Superior temporal gyrus (tissue), 1 donor: ENCODE data around the gene WFDC11.
"Not testable (repeated sequence)": the region's sequence is repeated elsewhere in the genome, so short reads cannot be mapped to it uniquely, and the experiment has no call there.

Experiments
- DNase-seq: peaks from one replicate; pipeline ENCODE4 v3.0.0-alpha.2; 2016; ENCODE audit errors: extremely low spot score

WFDC11 gene

DNA sequence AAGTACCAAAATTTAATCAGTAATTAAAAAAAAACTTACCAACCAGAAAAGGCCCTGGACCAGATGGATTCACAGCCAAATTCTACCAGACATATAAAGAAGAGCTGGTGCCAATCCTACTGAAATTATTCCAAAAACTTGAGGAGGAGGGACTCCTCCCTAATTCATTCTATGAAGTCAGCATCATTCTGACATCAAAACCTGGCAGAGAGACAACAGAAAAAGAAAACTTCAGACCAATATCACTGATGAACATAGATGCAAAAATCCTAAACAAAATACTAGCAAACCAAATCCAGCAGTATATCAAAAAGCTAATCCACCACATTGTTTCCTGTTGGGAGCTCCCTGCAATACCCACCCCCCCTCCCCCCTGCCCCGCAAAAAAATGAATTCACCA lies at the start of gene WFDC11:
Gene WFDC11, minus strand, starts transcription at position 101 of the 400 bp plus-strand sequence. CDS start 19,639 bp downstream, outside the sequence.
- DNase-seq: no peak

DNA sequence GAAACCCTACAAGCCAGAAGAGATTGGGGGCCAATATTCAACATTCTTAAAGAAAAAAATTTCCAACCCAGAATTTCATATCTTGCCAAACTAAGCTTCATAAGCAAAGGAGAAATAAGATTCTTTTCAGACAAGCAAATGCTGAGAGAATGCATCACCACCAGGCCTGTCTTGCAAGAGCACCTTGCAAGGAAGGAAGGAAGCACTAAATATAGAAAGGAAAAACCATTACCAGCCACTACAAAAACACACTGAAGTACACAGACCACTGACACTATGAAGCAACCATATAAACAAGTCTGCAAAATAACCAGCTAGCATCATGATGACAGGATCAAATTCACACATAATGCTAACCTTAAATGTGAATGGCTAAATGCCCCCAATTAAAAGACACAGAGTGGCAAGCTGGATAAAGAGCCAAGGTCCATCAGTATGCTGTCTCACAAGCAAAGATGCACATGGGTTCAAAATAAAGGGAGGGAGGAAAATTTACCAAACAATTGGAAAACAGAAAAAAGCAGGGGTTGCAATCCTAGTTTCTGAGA lies 46.2 kb upstream of the WFDC11 start:
- DNase-seq: not testable (repeated sequence)

DNA sequence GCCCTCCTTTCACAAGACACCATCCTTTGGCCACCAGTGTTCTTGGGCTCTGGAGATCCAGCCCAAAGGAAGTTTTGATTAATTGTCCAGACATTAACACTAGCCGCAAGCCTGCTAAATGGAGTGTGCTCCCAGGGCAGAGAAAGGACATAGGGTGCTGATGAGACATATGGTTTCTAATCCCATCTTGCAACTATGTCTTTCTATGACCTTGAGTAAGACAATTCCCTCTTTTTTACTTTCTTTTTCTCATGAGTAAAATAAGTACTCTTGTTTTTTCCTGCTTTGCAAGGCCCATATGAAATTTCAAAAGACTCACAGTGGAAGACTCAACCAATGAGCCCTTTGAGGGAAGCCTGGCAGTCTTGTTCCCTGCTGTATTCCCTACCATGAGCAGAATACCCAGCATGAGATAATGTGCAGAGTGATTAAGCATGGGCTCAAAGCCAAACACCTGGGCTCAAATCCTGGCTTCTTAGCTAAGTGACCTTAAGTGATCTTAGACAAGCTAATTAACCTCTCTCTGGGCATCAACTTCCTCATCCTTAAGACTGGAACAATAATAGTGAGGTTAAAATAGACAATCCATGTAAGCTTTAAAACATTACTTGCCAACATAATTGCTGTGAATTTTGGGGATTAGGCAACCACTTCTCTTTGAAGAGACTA lies 35.1 kb upstream of the WFDC11 start, which contains the start of gene WFDC10B:
Gene WFDC10B, minus strand, starts transcription at position 51 of the 669 bp plus-strand sequence. CDS start 19,027 bp downstream, outside the sequence.
- no peak for DNase-seq

DNA sequence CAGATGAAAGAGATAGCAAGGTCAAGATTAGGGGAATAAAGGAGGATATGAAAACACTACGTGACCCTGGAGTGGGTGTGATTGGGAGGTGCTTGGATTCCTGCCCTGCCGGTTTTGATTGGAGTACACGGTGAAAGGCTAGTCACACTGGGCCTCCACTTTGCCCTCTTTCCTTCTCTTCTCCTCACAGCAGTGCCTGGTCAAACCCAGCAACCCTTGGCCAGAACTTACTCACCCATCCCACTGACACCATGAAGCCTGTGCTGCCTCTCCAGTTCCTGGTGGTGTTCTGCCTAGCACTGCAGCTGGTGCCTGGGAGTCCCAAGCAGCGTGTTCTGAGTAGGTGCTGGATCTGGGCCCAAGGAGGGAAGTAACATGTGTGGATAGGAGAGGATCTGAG lies 31.8 kb upstream of the WFDC11 start, which contains the start of gene WFDC13:
Gene WFDC13, plus strand, starts transcription at position 166 of the 400 bp plus-strand sequence. Its CDS starts 86 bp downstream, at position 252.
- DNase-seq: no peak

DNA sequence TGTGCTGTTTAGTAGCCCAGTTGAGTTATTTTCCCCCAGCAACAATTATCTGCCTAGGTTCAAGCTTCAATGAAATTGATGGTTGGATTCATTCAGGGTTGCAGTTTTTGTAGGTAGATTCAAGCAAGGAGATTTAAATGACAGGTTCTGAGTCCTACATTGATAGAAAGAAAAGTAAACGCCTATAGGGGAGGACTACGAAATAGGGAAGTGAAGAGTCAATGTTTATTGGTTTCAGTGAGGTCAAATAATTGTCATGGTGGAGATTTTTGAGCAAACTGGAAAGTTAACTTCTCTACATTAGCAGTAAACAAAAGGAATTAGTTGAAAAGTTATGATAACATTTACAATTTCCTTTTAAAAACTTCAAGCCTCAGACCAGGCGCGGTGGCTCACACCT lies 31.1 kb upstream of the WFDC11 start:
- no peak for DNase-seq

DNA sequence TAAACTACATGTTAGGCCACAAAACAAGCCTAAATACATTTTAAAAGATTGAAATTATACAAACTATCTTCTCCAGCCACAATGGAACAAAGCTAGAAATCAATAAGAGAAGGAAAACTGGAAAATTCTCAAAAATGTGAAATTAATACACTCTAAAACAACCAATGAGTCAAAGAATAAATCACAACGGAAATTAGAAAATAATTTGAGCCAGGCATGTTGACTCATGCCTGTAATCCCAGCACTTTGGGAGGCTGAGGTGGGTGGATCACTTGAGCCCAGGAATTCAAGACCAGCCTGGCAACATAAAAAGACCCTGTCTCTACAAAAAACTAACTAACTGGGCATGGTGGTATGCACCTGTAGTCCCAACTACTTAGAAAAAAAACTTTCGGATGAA lies 25.5 kb upstream of the WFDC11 start:
- DNase-seq: no peak

DNA sequence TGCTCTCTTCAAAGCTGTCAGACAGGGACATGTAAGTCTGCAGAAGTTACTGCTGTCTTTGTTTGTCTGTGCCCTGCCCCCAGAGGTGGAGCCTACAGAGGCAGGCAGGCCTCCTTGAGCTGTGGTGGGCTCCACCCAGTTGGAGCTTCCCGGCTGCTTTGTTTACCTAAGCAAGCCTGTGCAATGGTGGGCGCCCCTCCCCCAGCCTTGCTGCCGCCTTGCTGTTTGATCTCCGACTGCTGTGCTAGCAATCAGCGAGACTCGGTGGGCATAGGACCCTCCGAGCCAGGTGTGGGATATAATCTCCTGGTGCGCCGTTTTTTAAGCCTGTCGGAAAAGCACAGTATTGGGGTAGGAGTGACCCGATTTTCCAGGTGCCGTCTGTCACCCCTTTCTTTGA lies 23.3 kb upstream of the WFDC11 start:
- not testable (repeated sequence) for DNase-seq

DNA sequence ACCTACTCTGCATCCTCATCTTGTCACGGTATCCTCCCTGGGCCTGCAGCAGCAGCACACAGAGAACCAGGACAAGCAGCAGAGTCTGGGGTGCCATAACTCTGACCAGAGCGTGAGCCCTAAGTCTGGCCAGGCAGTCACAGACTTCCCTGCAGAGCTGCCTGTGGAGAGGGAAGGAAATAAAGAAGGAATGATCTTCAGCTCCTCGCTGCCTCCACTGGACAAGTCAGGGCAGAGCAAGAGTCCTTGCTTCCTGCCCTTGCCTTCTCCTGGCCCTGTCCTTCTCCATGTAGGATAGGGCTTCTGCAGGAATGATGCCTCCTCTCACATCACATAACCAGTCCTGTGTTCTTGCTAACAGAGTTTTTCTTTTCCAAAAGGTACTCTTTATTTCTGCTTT lies 15.9 kb upstream of the WFDC11 start:
- no peak for DNase-seq

DNA sequence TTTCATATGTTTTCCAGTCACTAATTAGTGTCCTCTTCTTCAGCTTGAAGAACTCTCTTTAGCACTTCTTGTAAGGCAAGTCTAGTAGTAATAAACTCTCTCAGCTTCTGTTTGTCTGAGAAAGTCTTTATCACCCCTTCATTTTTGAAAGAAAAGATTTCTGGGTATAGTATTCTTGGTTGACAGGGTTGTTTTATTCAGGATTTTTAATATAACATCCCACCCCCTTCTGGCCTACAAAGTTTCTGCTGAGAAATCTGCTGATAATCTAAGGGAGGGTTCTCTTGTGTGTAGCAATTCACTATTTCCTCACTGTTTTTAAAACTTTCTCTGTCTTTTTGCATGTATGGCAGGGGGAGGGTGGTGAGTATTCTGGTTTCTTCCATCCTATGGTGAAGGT lies 9.6 kb upstream of the WFDC11 start:
- no peak for DNase-seq

DNA sequence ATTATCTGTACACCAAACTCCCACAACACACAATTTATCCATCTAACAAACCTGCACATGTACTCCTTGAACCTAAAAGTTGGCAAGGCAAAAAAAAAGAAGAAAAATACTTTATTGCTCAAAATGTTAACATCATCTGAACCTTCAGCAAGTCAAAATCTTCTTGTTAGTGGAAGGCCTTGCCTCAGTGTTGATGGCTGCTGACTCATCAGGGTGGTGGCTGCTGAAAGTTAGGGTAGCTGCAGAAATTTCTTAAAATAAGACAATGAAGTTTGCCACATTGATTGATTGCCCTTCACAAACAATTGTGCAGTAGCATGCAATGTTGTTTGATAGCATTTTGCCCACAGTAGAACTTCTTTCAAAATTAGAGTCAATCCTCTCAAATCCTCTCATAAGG lies 2.7 kb upstream of the WFDC11 start:
- no peak for DNase-seq

DNA sequence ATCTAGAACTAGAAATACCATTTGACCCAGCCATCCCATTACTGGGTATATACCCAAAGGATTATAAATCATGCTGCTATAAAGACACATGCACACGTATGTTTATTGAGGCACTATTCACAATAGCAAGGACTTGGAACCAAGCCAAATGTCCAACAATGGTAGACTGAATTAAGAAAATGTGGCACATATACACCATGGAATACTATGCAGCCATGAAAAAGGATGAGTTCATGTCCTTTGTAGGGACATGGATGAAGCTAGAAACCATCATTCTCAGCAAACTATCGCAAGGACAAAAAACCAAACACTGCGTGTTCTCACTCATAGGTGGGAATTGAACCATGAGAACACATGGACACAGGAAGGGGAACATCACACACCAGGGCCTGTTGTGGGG lies 13.0 kb downstream of the WFDC11 start:
- DNase-seq: not testable (repeated sequence)

DNA sequence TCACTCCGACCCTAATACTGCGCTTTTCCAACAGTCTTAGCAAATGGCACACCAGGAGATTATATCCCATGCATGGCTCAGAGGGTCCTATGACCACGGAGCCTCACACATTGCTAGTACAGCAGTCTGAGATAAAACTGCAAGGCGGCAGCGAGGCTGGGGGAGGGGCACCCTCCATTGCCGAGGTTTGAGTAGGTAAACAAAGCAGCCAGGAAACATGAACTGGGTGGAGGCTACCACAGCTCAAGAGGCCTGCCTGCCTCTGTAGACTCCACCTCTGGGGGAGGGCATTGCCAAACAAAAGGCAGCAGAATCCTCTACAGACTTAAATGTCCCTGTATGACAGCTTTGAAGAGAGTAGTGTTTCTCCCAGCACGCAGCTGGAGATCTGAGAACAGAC lies 18.3 kb downstream of the WFDC11 start:
- not testable (repeated sequence) for DNase-seq

DNA sequence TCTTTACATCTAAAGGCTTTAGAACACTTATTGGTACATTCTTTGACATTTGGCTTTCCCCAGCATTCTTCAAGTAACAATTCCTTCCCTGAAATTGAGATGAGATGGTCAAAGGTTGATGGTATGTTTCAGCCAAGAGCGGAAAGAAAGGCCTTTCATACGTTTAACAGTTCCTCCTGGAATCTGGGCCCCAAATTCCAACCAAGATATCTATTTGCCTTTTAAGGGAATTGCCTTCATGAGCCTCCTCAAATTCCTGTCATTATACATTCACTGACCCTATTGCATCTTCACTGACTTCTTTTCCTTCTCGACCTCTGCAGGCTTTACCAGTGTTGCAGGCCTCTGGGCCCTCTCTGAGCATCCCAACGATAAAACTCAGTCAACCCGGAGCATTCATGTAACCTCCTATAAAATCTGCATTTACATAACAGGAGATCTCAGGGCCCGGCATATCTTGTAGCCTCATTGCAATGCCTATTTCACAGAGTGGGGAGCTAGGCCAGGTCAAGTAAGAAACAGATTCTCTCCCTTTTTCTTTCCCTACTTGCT lies 20.7 kb downstream of the WFDC11 start:
- DNase-seq: no peak

DNA sequence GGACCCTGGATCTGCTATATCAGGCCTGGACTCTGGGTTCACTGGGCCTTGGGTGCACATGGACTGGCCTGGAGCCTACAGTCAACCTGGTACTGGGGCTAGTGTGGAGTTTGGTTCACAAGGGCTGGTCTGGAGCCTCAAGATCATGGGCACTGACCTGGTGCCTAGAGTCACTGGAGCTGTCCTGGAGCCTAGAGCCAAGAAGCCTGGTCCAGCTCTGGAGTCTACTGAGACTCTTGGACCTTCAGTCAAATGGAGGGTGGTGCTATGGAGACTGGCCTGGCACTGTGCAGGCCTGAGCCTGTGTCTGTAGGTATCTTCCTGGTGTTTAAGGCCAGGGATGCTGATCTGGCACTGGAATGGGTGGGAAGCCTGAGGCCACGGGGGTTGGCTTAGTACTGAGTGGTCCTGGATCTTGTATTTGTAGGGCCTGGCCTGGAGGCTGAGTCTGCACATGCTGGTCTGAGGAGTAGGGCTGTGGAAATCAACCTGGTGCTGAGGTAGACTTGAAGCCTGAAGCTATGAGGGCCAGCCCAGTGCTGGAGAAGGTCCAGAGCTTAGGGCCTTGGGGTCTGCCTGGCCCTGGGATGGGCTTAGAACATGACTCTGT lies 22.5 kb downstream of the WFDC11 start:
- DNase-seq: no peak

DNA sequence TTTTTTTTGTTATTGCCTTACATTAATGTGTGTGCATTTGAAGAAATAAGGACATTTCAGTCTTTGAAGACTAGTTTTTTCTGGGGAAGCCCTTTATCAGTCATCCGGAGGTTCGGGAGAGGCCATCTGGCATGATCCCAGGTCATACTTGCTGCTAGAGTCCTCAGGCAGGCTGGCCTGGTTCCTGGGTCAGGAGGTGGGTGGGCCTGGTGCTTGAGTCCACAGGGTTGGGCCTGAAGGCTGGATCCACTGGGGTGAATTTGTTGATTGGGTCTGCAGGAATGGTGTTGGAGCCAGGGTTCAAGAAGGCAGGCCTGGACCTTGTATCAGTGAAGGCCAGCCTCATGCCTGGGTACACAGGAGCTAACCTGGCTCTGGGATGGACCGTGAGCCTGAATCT lies 23.2 kb downstream of the WFDC11 start:
- no peak for DNase-seq

DNA sequence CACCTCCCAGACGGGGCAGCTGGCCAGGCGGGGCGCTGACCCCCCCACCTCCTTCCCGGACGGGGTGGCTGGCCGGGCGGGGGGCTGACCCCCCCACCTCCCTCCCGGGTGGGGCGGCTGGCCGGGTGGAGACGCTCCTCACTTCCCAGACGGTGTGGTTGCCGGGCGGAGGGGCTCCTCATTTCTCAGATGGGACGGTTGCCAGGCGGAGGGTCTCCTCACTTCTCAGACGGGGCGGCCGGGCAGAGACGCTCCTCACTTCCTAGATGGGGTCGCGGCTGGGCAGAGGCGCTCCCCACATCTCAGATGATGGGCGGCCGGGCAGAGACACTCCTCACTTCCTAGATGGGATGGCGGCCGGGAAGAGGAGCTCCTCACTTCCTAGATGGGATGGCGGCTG lies 24.2 kb downstream of the WFDC11 start:
- DNase-seq: not testable (repeated sequence)

DNA sequence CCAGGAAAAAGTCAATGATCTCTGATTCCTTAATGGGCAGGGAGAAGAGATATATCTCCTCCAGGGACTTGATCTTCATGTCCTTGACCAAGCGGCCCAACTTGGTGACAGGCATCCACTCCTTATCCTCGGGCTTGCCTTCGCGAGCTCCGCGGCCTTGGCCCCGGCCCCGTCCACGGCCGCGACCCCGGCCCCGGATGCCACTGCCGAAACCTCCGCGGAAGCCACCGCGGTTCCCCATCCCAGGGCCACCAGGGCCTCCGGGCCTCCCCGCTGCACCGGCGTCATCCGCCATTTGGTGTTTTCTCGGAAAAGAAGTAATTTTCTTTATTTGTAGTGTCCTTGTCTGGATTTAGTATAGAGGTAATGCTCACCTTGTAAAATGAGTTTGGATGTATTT lies 29.0 kb downstream of the WFDC11 start:
- DNase-seq: not testable (repeated sequence)

DNA sequence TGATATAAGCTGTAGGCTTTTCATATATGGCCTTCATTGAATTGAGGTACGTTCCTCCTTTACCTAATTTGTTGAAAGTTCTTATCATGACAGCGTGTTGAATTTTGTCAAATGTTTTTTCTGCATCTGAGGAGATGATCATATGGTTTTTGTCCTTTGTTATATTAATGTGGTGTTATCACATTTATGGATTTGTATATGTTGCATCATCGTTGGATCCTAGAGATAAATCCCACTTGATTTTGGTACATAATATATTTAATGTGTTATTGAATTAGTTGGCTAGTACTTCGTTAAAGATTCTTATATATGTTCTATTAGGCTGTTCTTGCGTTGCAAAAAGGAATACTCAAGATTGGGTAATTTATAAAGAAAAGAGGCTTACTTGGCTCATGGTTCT lies 30.4 kb downstream of the WFDC11 start:
- DNase-seq: no peak

DNA sequence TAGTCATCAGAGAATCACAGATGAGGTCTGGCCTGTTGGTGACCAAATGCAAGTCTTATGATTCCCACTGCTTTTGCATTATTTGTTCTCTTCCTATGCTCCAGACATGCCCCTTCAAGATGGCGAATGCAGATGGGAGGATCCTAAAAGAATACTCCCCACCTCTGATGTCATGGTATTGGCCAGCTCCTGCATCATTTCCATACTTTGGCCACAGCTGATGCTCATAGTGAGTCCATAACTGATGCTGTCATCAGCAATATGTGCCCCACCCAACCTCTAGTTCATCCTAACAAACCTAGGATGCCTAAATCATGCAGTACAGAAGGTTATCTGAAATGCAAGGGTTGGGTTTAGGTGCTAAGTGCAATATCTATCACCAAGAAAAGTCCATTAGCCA lies 33.5 kb downstream of the WFDC11 start:
- no peak for DNase-seq

DNA sequence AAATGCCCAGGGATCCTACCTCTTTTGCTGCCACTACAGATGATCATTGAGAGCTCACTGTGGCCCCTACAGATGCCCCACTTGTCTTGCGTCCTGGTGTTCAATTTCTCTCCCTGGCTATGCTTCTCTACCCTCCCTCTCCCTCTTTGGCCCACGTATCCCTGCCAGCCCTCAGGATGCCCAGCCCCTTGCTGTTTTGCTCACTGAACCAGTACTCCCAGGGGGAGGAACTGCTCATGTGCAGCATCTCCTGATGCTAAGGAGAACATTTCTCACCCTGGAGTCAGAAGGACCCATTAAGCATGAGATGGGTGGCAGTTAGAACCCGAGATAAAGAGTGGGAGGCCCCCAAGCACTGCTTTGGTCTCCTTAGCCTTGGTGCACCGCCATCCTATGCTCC lies 38.9 kb downstream of the WFDC11 start, which contains the start of gene WFDC9:
Gene WFDC9, minus strand, starts transcription at position 101 of the 400 bp plus-strand sequence. CDS start 21,103 bp downstream, outside the sequence.
- no peak for DNase-seq

DNA sequence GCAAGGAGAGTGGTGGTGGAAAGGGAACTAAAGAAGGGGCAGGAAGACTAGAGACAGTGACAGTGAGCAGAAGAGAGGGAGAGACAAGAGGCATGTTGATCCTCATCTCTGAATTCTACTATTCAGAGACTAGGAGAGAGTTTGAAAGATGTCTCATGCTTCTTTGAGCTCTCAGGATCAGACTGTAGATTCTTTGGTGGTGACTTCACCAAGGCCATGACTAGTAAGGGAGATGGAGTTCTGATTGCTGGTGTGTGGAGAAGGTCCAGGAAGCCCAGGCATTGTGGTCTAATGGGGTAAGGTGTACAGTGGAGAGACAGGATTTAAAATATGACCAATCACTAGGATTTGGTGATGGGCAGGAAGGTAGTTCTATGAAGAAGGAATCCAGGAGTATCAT lies 39.7 kb downstream of the WFDC11 start:
- no peak for DNase-seq

DNA sequence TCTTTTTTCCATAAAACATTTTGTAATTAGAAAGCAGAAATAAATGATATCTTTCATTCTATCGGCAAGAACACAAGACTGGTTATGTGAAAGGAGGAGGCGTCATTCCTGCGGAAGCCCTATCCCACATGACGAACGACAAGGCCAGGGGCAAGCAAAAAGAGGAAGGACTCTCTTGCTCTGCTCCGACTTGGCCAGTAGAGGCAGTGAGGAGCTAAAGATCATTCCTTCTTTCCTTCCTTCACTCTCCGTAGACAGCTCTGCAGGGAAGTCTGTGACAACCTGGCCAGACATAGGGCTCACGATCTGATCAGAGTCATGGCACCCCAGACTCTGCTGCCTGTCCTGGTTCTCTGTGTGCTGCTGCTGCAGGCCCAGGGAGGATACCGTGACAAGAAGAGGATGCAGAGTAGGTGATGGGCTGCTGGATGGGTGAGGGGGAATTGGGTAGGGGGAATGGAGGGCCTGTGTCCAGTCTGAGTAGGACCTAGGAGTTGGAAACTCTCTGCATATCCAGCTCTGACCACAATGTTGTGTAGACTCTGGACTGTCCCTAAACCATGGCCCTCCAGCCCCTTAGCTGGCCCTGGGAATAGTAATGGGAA lies 40.4 kb downstream of the WFDC11 start, which contains the start of gene WFDC10A:
Gene WFDC10A, plus strand, starts transcription at position 244 of the 605 bp plus-strand sequence. Its CDS starts 75 bp downstream, at position 319.
- peak; percentile 20 for DNase-seq
